ENCODE results near the gene EMC10.

GRCh38 chr19:50512112-50512998 is 36.0 kb downstream of the EMC10 start:
- TF ChIP-seq POLR2AphosphoS5 (IDR thresholded peaks at IDR 0.05; ENCODE audit: low read depth, low read length): no peak
- no peak for TF ChIP-seq SIN3A (IDR thresholded peaks at IDR 0.05; ENCODE audit: borderline replicate concordance, insufficient read depth, low read length)
- TF ChIP-seq REST (IDR thresholded peaks at IDR 0.05; ENCODE audit: insufficient read depth in 1 of 2, low read depth in 2 of 2, low read length in 2 of 2): no peak
- TF ChIP-seq TAF1 (IDR thresholded peaks at IDR 0.05; ENCODE audit: borderline replicate concordance, insufficient read depth, low read length): no peak
- TF ChIP-seq FOXP2 (optimal IDR thresholded peaks at IDR 0.05; ENCODE audit: borderline replicate concordance, extremely low read depth, extremely low read length, insufficient read depth): no peak
